ENCODE measurements around the gene SMARCB1.

The SMARCB1 gene

DNA sequence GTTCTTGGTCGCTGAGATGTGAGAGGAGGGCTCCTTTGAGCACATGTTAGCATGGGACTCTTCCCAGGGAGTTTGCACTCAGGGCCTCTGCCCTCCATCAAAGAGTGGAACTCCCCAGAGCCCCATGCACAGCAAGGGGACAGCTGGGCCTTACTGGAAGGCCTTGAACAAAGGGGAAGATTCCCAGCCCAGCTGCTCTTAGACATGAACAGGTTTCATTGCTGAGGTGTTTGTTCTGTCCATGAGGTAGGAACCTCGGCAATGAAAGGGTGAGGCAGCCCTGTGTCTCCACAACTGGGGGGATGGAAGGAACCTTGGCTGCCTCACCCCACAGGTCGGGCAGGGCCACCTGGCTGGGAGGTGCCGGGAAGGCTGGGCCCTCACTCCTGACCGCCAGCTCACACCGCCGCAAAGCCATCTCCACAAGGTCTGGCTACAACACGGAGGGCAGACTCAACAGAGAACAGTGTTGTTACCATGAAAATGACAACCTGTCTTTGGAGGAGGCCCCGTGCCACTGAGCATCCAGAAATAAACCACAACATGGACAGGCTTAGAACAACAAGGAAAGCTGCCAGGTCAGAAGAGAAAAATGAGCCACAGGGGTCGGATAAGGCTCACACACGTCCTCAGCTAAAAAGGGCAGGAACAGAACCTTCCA is 48.8 kb downstream of the SMARCB1 start:
- Mint-ChIP-seq H3K4me1 (peaks cover 15% of the 10 kb centered on the region), H3K27ac (ENCODE audit: low read depth) (no peak overlapping the region), H3K4me3 (no peak overlapping the region), H3K36me3 (ENCODE audit: insufficient read depth) (peaks cover 16% of the 10 kb centered on the region), H3K27me3 (no peaks in the 10 kb centered on the region), H3K9me3 (no peaks in the 10 kb centered on the region)
- ATAC-seq (replicated peaks; ENCODE audit: extremely low read depth, poor library complexity, severe bottlenecking), result no peak
- no peak for DNase-seq (ENCODE audit: low spot score in 2 of 2)

- H3K4me1 Mint-ChIP-seq, result peaks cover 15% of the 10 kb centered on the region
- H3K9me3 Mint-ChIP-seq, result no peaks in the 10 kb centered on the region
- H3K36me3 Mint-ChIP-seq (ENCODE audit: insufficient read depth), result peaks cover 12% of the 10 kb centered on the region
- no peak overlapping the region for H3K4me3 Mint-ChIP-seq
- H3K27ac Mint-ChIP-seq (ENCODE audit: low read depth), result no peak overlapping the region
- H3K27me3 Mint-ChIP-seq, result no peaks in the 10 kb centered on the region
- DNase-seq (ENCODE audit: low spot score in 2 of 2) (no peak), ATAC-seq (replicated peaks; ENCODE audit: extremely low read depth, poor library complexity, severe bottlenecking) (no peak)
These were observed 49.5 kb downstream of the SMARCB1 start for GRCh38 chr22:23836281-23836680.

- peaks cover 9% of the 10 kb centered on the region for H3K36me3 Mint-ChIP-seq (ENCODE audit: insufficient read depth)
- no peaks in the 10 kb centered on the region for H3K27me3 Mint-ChIP-seq
- peaks cover 15% of the 10 kb centered on the region for H3K4me1 Mint-ChIP-seq
- ATAC-seq (replicated peaks; ENCODE audit: extremely low read depth, poor library complexity, severe bottlenecking), result no peak
- no peak for DNase-seq (ENCODE audit: low spot score in 2 of 2)
- H3K4me3 Mint-ChIP-seq, result peak overlapping the region; percentile 81
- no peaks in the 10 kb centered on the region for H3K9me3 Mint-ChIP-seq
- H3K27ac Mint-ChIP-seq (ENCODE audit: low read depth), result peak overlapping the region; percentile 84
These were observed 50.1 kb downstream of the SMARCB1 start for GRCh38 chr22:23836692-23837495.

DNA sequence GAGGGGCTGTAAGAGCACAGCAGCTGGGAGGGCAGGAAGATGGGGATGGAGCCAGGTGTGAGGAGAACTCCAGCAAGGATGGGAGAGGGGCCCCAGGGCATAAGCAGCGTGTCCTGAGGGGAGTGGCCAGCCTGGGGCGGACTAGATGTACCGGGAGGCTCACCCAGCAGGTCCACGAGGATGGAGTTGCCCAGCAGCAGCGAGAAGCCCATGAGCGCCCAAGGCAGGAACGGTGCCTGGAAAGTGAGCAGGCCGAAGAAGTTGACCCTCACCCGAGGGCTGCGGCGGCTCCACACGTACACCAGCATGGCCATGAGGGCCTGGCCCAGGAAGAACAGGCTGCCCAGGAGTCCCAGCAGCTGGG is 50.7 kb downstream of the SMARCB1 start:
- Mint-ChIP-seq H3K27ac (ENCODE audit: low read depth) (peak overlapping the region; percentile 84), H3K9me3 (no peaks in the 10 kb centered on the region), H3K27me3 (no peaks in the 10 kb centered on the region), H3K36me3 (ENCODE audit: insufficient read depth) (peaks cover 6% of the 10 kb centered on the region), H3K4me3 (peak overlapping the region; percentile 81), H3K4me1 (peaks cover 15% of the 10 kb centered on the region)
- no peak for ATAC-seq (replicated peaks; ENCODE audit: extremely low read depth, poor library complexity, severe bottlenecking)
- no peak for DNase-seq (ENCODE audit: low spot score in 2 of 2)

DNA sequence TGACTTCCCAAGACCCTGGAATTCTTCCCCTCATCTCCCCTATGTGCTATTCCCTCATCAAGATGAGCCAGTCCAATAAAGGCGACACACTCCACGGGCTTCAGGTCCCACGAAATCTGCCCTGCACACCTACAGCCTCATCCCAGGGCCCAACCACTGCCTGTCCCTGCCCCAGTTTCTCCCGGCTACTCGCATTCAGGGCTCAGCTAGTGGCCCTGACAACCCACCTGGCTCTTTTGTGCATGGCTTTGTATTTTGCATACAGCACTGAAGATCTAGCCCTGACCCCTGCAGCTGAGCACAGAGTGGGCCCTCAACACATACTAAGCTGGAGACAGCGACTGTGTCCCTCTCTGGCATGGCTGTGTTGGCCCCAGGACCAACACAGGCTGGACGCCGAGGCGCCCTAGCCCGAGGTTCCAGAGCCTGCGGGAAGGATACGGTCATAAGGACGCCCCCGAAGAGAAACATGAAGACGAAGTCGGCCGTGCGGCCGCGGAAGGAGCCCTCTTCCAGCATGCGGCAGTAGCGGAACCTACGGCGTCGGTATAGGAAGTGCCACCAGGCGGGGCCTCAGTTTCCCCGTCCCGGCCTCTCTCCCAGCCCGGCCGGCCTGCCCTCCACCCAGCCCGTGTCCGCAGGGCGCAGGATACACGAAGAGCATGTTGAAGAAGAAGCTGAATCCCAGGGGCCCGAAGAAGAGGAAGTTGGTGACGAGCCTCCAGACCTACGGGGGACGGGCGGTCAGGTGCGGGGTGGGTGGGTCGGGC is 51.3 kb downstream of the SMARCB1 start:
- peaks cover 6% of the 10 kb centered on the region for H3K36me3 Mint-ChIP-seq (ENCODE audit: insufficient read depth)
- H3K4me1 Mint-ChIP-seq, result peaks cover 15% of the 10 kb centered on the region
- H3K27ac Mint-ChIP-seq (ENCODE audit: low read depth), result peak overlapping the region; percentile 84
- peak overlapping the region; percentile 81 for H3K4me3 Mint-ChIP-seq
- ATAC-seq (replicated peaks; ENCODE audit: extremely low read depth, poor library complexity, severe bottlenecking) (peak; percentile 3), DNase-seq (ENCODE audit: low spot score in 2 of 2) (no peak)
- no peaks in the 10 kb centered on the region for H3K27me3 Mint-ChIP-seq
- no peaks in the 10 kb centered on the region for H3K9me3 Mint-ChIP-seq

- H3K4me1 Mint-ChIP-seq, result peaks cover 15% of the 10 kb centered on the region
- H3K27me3 Mint-ChIP-seq, result no peaks in the 10 kb centered on the region
- H3K27ac Mint-ChIP-seq (ENCODE audit: low read depth), result peak within 1 kb of the TSS; percentile 84
- DNase-seq (ENCODE audit: low spot score in 2 of 2) (peak; percentile 83 to 89), ATAC-seq (replicated peaks; ENCODE audit: extremely low read depth, poor library complexity, severe bottlenecking) (peak; percentile 93)
- H3K9me3 Mint-ChIP-seq, result no peaks in the 10 kb centered on the region
- H3K36me3 Mint-ChIP-seq (ENCODE audit: insufficient read depth), result peaks cover 6% of the 10 kb centered on the region
- peak within 1 kb of the TSS; percentile 81 for H3K4me3 Mint-ChIP-seq
These were observed 52.1 kb downstream of the SMARCB1 start, which contains the start of gene DERL3 for GRCh38 chr22:23838681-23839468. Gene DERL3, minus strand, starts transcription at chr22:23839006. Its CDS starts 19 bp downstream, at chr22:23838987.

- H3K4me3 Mint-ChIP-seq, result peak overlapping the region; percentile 81
- no peaks in the 10 kb centered on the region for H3K9me3 Mint-ChIP-seq
- ATAC-seq (replicated peaks; ENCODE audit: extremely low read depth, poor library complexity, severe bottlenecking) (no peak), DNase-seq (ENCODE audit: low spot score in 2 of 2) (no peak)
- no peak overlapping the region for H3K27ac Mint-ChIP-seq (ENCODE audit: low read depth)
- H3K36me3 Mint-ChIP-seq (ENCODE audit: insufficient read depth), result peaks cover 6% of the 10 kb centered on the region
- peaks cover 15% of the 10 kb centered on the region for H3K4me1 Mint-ChIP-seq
- no peaks in the 10 kb centered on the region for H3K27me3 Mint-ChIP-seq
These were observed 53.3 kb downstream of the SMARCB1 start for GRCh38 chr22:23840026-23840425.

- DNase-seq (ENCODE audit: low spot score in 2 of 2), result no peak
- peaks cover 5% of the 10 kb centered on the region for H3K36me3 Mint-ChIP-seq (ENCODE audit: insufficient read depth)
- no peaks in the 10 kb centered on the region for H3K9me3 Mint-ChIP-seq
- no peak overlapping the region for H3K4me3 Mint-ChIP-seq
- H3K27me3 Mint-ChIP-seq, result no peaks in the 10 kb centered on the region
- H3K4me1 Mint-ChIP-seq, result peaks cover 15% of the 10 kb centered on the region
- ATAC-seq (replicated peaks; ENCODE audit: extremely low read depth, poor library complexity, severe bottlenecking), result no peak
- no peak overlapping the region for H3K27ac Mint-ChIP-seq (ENCODE audit: low read depth)
These were observed 54.5 kb downstream of the SMARCB1 start for GRCh38 chr22:23841292-23841691.

- DNase-seq (ENCODE audit: low spot score in 2 of 2) (no peak), ATAC-seq (replicated peaks; ENCODE audit: extremely low read depth, poor library complexity, severe bottlenecking) (no peak)
- Mint-ChIP-seq H3K4me1 (peaks cover 15% of the 10 kb centered on the region), H3K27ac (ENCODE audit: low read depth) (no peak overlapping the region), H3K36me3 (ENCODE audit: insufficient read depth) (peaks cover 5% of the 10 kb centered on the region), H3K4me3 (no peak overlapping the region), H3K27me3 (no peaks in the 10 kb centered on the region), H3K9me3 (no peaks in the 10 kb centered on the region)
These were observed 55.1 kb downstream of the SMARCB1 start for GRCh38 chr22:23841736-23842445.

- DNase-seq (ENCODE audit: low spot score in 2 of 2), result no peak
- Mint-ChIP-seq H3K27ac (ENCODE audit: low read depth) (no peak overlapping the region), H3K27me3 (no peaks in the 10 kb centered on the region), H3K4me3 (no peak overlapping the region), H3K36me3 (ENCODE audit: insufficient read depth) (peaks cover 2% of the 10 kb centered on the region), H3K4me1 (peaks cover 15% of the 10 kb centered on the region), H3K9me3 (no peaks in the 10 kb centered on the region)
- no peak for ATAC-seq (replicated peaks; ENCODE audit: extremely low read depth, poor library complexity, severe bottlenecking)
These were observed 55.8 kb downstream of the SMARCB1 start for GRCh38 chr22:23842599-23842998.

- no peaks in the 10 kb centered on the region for H3K27me3 Mint-ChIP-seq
- H3K27ac Mint-ChIP-seq (ENCODE audit: low read depth), result no peak overlapping the region
- peaks cover 1% of the 10 kb centered on the region for H3K36me3 Mint-ChIP-seq (ENCODE audit: insufficient read depth)
- H3K4me1 Mint-ChIP-seq, result no peaks in the 10 kb centered on the region
- DNase-seq (ENCODE audit: low spot score in 2 of 2), result no peak
- no peak for ATAC-seq (replicated peaks; ENCODE audit: extremely low read depth, poor library complexity, severe bottlenecking)
- no peak overlapping the region for H3K4me3 Mint-ChIP-seq
- no peaks in the 10 kb centered on the region for H3K9me3 Mint-ChIP-seq
These were observed 58.0 kb downstream of the SMARCB1 start for GRCh38 chr22:23844739-23845202.
